ENCODE data around the gene TANGO6.

The TANGO6 gene

GRCh38 chr16:68909099-68909733 lies 65.9 kb downstream of the TANGO6 start:
- Histone ChIP-seq H3K27me3 (no peaks in the 10 kb centered on the region), H3K27ac (no peak overlapping the region), H3K9me3 (no peaks in the 10 kb centered on the region), H3K4me1 (no peaks in the 10 kb centered on the region), H3K36me3 (peaks cover 29 to 41% (median 33%) of the 10 kb centered on the region in 3 donors), H3K4me3 (no peak overlapping the region)
- no peak for DNase-seq
- intact Hi-C loops (cut with DNase I; ENCODE audit: low total_unique reads), result no loop called here
- TF ChIP-seq, protein P1, sequence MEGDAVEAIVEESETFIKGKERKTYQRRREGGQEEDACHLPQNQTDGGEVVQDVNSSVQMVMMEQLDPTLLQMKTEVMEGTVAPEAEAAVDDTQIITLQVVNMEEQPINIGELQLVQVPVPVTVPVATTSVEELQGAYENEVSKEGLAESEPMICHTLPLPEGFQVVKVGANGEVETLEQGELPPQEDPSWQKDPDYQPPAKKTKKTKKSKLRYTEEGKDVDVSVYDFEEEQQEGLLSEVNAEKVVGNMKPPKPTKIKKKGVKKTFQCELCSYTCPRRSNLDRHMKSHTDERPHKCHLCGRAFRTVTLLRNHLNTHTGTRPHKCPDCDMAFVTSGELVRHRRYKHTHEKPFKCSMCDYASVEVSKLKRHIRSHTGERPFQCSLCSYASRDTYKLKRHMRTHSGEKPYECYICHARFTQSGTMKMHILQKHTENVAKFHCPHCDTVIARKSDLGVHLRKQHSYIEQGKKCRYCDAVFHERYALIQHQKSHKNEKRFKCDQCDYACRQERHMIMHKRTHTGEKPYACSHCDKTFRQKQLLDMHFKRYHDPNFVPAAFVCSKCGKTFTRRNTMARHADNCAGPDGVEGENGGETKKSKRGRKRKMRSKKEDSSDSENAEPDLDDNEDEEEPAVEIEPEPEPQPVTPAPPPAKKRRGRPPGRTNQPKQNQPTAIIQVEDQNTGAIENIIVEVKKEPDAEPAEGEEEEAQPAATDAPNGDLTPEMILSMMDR (IDR thresholded peaks at IDR 0.05), result no peak

GRCh38 chr16:68910051-68910450 lies 66.7 kb downstream of the TANGO6 start:
- TF ChIP-seq, protein P1 (IDR thresholded peaks at IDR 0.05), result no peak
- H3K27ac ChIP-seq, result no peak overlapping the region
- intact Hi-C loops (cut with DNase I; ENCODE audit: low total_unique reads), result loop anchor here (5.0 kb wide), 1 partner anchor 212 kb away; no protein-coding TSS in a partner anchor
- no peak overlapping the region for H3K4me3 ChIP-seq
- H3K9me3 ChIP-seq, result no peaks in the 10 kb centered on the region
- H3K27me3 ChIP-seq, result no peaks in the 10 kb centered on the region
- no peak for DNase-seq
- peaks cover 29 to 41% (median 33%) of the 10 kb centered on the region in 3 donors for H3K36me3 ChIP-seq
- H3K4me1 ChIP-seq, result no peaks in the 10 kb centered on the region

DNA sequence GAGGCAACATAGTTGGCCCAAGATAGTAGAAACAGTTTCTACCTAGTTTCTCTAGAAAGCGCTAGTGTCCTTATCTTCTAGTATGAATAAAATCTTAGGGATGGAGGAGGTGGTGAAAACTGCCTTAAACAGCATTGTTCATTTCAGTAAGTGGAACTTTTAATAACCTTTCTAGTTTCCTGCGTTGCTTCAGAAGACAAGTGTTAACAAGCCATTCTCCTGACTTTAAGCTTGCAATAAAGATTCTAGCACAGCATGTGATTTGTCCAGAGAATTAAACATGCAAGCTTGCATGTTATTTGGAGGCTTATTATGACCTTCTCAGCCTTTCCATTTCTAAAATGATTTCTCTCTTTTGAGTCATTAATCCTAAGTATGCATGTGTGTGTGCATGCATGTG lies 72.3 kb downstream of the TANGO6 start:
- no peak for DNase-seq
- Histone ChIP-seq H3K4me1 (no peaks in the 10 kb centered on the region), H3K27me3 (no peaks in the 10 kb centered on the region), H3K4me3 (no peak overlapping the region), H3K9me3 (no peaks in the 10 kb centered on the region), H3K36me3 (peaks cover 10 to 59% (median 36%) of the 10 kb centered on the region in 3 donors), H3K27ac (no peak overlapping the region)
- intact Hi-C loops (cut with DNase I; ENCODE audit: low total_unique reads), result no loop called here
- TF ChIP-seq, protein P1 (IDR thresholded peaks at IDR 0.05), result no peak

DNA sequence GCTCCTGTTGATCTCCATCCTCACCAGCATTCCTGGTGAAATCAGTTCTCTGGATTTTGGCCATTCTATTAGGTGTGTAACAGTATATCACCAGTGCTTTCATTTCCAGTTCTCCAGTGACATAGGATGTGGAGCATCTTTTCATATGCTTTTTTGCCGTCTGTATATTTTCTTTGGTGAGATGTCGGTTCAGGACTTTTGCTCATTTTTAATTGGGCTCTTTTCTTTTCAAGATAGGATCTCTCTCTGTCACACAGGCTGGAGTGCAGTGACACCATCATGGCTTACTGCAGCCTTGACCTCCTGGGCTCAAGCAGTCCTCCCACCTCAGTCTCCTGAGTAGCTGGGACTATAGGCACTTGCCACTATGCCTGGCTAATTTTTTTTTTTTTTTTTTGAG lies 74.2 kb downstream of the TANGO6 start:
- DNase-seq, result no peak
- Histone ChIP-seq H3K9me3 (no peaks in the 10 kb centered on the region), H3K36me3 (peaks cover 12 to 56% (median 33%) of the 10 kb centered on the region in 3 donors), H3K27me3 (no peaks in the 10 kb centered on the region), H3K27ac (no peak overlapping the region), H3K4me3 (no peak overlapping the region), H3K4me1 (no peaks in the 10 kb centered on the region)
- TF ChIP-seq, protein P1 (IDR thresholded peaks at IDR 0.05), result no peak
- intact Hi-C loops (cut with DNase I; ENCODE audit: low total_unique reads), result no loop called here

- no peak for DNase-seq
- Histone ChIP-seq H3K4me1 (no peaks in the 10 kb centered on the region), H3K4me3 (no peak overlapping the region), H3K9me3 (no peaks in the 10 kb centered on the region), H3K27ac (no peak overlapping the region), H3K36me3 (peaks cover 13 to 56% (median 37%) of the 10 kb centered on the region in 3 donors), H3K27me3 (no peaks in the 10 kb centered on the region)
- intact Hi-C loops (cut with DNase I; ENCODE audit: low total_unique reads), result no loop called here
- TF ChIP-seq, protein P1 (IDR thresholded peaks at IDR 0.05), result no peak
These were observed 77.0 kb downstream of the TANGO6 start for GRCh38 chr16:68920349-68920748.
